Activated naive CD4-positive, alpha-beta T cell treated with anti-CD3 and anti-CD28 coated beads, Interleukin-2, amount 50 U/mL, for 72 hours (primary cell): ENCODE data around the gene PDZRN4. TPM values are rescaled to one million over a fixed set of nuclear protein-coding genes. Genes with fewer than 3 reads are reported as not detected.
"Not testable (repeated sequence)": the region's sequence is repeated elsewhere in the genome, so short reads cannot be mapped to it uniquely, and the experiment has no call there.

Experiments
- ATAC-seq, 2 donors: fragments of 150-1000 bp; cut with Tn5 transposase; 2 replicates each; pipeline ENCODE4 v1.10.0; 2021; ENCODE audit warnings: mild to moderate bottlenecking in 2 of 2, moderate library complexity in 2 of 2
- DNase-seq, 2 donors: peaks; one replicate each; pipeline ENCODE4 v3.0.0; 2021 to 2022; ENCODE audit warnings: low spot score in 2 of 2
- H3K27ac Mint-ChIP-seq, 2 donors: one replicate each; pipeline ENCODE4 v1.8.0; 2022; ENCODE audit warnings: mild to moderate bottlenecking in 2 of 2, mixed read lengths in 2 of 2
- H3K36me3 Mint-ChIP-seq, 2 donors: one replicate each; pipeline ENCODE4 v1.8.0; 2022; ENCODE audit warnings: mixed read lengths in 2 of 2
- H3K9me3 Mint-ChIP-seq, 2 donors: one replicate each; pipeline ENCODE4 v1.8.0; 2022; ENCODE audit warnings: mixed read lengths in 2 of 2
- total RNA-seq, 2 donors: library from RNA; stranded (reverse); gene quantifications; one replicate each; pipeline ENCODE4 v1.2.3, GENCODE V29; 2022

Gene PDZRN4
- total RNA-seq, 2 donors from 2014 or later = not detected

GRCh38 chr12:41528874-41529273 lies 340.8 kb downstream of the PDZRN4 start:
- ATAC-seq = no peak
- H3K9me3 Mint-ChIP-seq = peaks cover 0 to 4% of the 10 kb centered on the region in 2 donors
- H3K27ac Mint-ChIP-seq = no peak overlapping the region
- H3K36me3 Mint-ChIP-seq = no peaks in the 10 kb centered on the region
- DNase-seq = no peak

GRCh38 chr12:41530441-41530840 lies 342.3 kb downstream of the PDZRN4 start:
- Mint-ChIP-seq H3K27ac (no peak overlapping the region), H3K36me3 (no peaks in the 10 kb centered on the region), H3K9me3 (peaks cover 0 to 4% of the 10 kb centered on the region in 2 donors)
- ATAC-seq (no peak), DNase-seq (no peak)

- Mint-ChIP-seq H3K36me3 (no peaks in the 10 kb centered on the region), H3K27ac (no peak overlapping the region), H3K9me3 (peaks cover 0 to 4% of the 10 kb centered on the region in 2 donors)
- ATAC-seq = no peak
- DNase-seq = no peak
These were observed 343.2 kb downstream of the PDZRN4 start for GRCh38 chr12:41531147-41531829.

- Mint-ChIP-seq H3K27ac (no peak overlapping the region), H3K36me3 (no peaks in the 10 kb centered on the region), H3K9me3 (no peaks in the 10 kb centered on the region)
- peak; percentile 50 to 76 for ATAC-seq
- DNase-seq = no peak
These were observed 344.0 kb downstream of the PDZRN4 start for GRCh38 chr12:41532072-41532471.

GRCh38 chr12:41536813-41537490 lies 348.8 kb downstream of the PDZRN4 start:
- H3K9me3 Mint-ChIP-seq = no peaks in the 10 kb centered on the region
- H3K27ac Mint-ChIP-seq = no peak overlapping the region
- ATAC-seq = peak; percentile 57 to 86
- no peaks in the 10 kb centered on the region for H3K36me3 Mint-ChIP-seq
- peak in 1 of 2 donors; percentile 4 for DNase-seq

GRCh38 chr12:41537522-41537921 lies 349.4 kb downstream of the PDZRN4 start:
- no peaks in the 10 kb centered on the region for H3K36me3 Mint-ChIP-seq
- no peak for DNase-seq
- ATAC-seq = no peak
- H3K27ac Mint-ChIP-seq = no peak overlapping the region
- no peaks in the 10 kb centered on the region for H3K9me3 Mint-ChIP-seq

GRCh38 chr12:41545761-41546160 lies 357.6 kb downstream of the PDZRN4 start:
- no peaks in the 10 kb centered on the region for H3K9me3 Mint-ChIP-seq
- DNase-seq = no peak
- no peak overlapping the region for H3K27ac Mint-ChIP-seq
- ATAC-seq = no peak
- no peaks in the 10 kb centered on the region for H3K36me3 Mint-ChIP-seq

- not testable (repeated sequence) for H3K36me3 Mint-ChIP-seq, DNase-seq, ATAC-seq, H3K9me3 Mint-ChIP-seq, H3K27ac Mint-ChIP-seq
These were observed 359.0 kb downstream of the PDZRN4 start for GRCh38 chr12:41547071-41547470.

- Mint-ChIP-seq H3K36me3 (no peaks in the 10 kb centered on the region), H3K9me3 (no peaks in the 10 kb centered on the region), H3K27ac (no peak overlapping the region)
- DNase-seq (no peak), ATAC-seq (no peak)
These were observed 360.8 kb downstream of the PDZRN4 start for GRCh38 chr12:41548926-41549325.

GRCh38 chr12:41552588-41552987 lies 364.5 kb downstream of the PDZRN4 start:
- ATAC-seq = no peak

GRCh38 chr12:41556176-41556575 lies 368.1 kb downstream of the PDZRN4 start:
- ATAC-seq = no peak
- H3K9me3 Mint-ChIP-seq = no peaks in the 10 kb centered on the region
- no peak overlapping the region for H3K27ac Mint-ChIP-seq
- DNase-seq = no peak
- H3K36me3 Mint-ChIP-seq = no peaks in the 10 kb centered on the region

More at GRCh38 chr12:41552588-41552987, 364.5 kb downstream of the PDZRN4 start:
- Mint-ChIP-seq H3K36me3 (no peaks in the 10 kb centered on the region), H3K27ac (no peak overlapping the region), H3K9me3 (no peaks in the 10 kb centered on the region)
- no peak for DNase-seq

GRCh38 chr12:41557344-41557743 lies 369.2 kb downstream of the PDZRN4 start:
- H3K9me3 Mint-ChIP-seq = no peaks in the 10 kb centered on the region
- no peak overlapping the region for H3K27ac Mint-ChIP-seq
- DNase-seq = no peak
- ATAC-seq = no peak
- no peaks in the 10 kb centered on the region for H3K36me3 Mint-ChIP-seq

GRCh38 chr12:41558671-41559070 lies 370.6 kb downstream of the PDZRN4 start:
- DNase-seq (no peak), ATAC-seq (no peak)
- H3K27ac Mint-ChIP-seq = no peak overlapping the region
- no peaks in the 10 kb centered on the region for H3K36me3 Mint-ChIP-seq
- H3K9me3 Mint-ChIP-seq = no peaks in the 10 kb centered on the region

GRCh38 chr12:41563051-41563450 lies 374.9 kb downstream of the PDZRN4 start:
- Mint-ChIP-seq H3K9me3 (no peaks in the 10 kb centered on the region), H3K27ac (no peak overlapping the region), H3K36me3 (no peaks in the 10 kb centered on the region)
- ATAC-seq = no peak
- no peak for DNase-seq

GRCh38 chr12:41564816-41565215 lies 376.7 kb downstream of the PDZRN4 start:
- H3K9me3 Mint-ChIP-seq = no peaks in the 10 kb centered on the region
- ATAC-seq (no peak), DNase-seq (no peak)
- H3K27ac Mint-ChIP-seq = no peak overlapping the region
- no peaks in the 10 kb centered on the region for H3K36me3 Mint-ChIP-seq

- Mint-ChIP-seq H3K27ac (no peak overlapping the region), H3K9me3 (no peaks in the 10 kb centered on the region), H3K36me3 (no peaks in the 10 kb centered on the region)
- DNase-seq = no peak
- no peak for ATAC-seq
These were observed 378.6 kb downstream of the PDZRN4 start for GRCh38 chr12:41566703-41567102.

GRCh38 chr12:41573445-41573844 lies 385.3 kb downstream of the PDZRN4 start:
- no peak overlapping the region for H3K27ac Mint-ChIP-seq
- ATAC-seq (no peak), DNase-seq (no peak)
- no peaks in the 10 kb centered on the region for H3K9me3 Mint-ChIP-seq
- H3K36me3 Mint-ChIP-seq = no peaks in the 10 kb centered on the region

- Mint-ChIP-seq H3K36me3 (no peaks in the 10 kb centered on the region), H3K27ac (no peak overlapping the region), H3K9me3 (no peaks in the 10 kb centered on the region)
- no peak for ATAC-seq
- no peak for DNase-seq
These were observed 388.8 kb downstream of the PDZRN4 start for GRCh38 chr12:41576925-41577324.
